NT2/D1 (cell line): ENCODE measurements around the gene RANBP2.

Experiments
- SUZ12 ChIP-seq: IDR thresholded peaks from 2 replicates; pipeline ENCODE4 v1.6.1; 2011; ENCODE audit not compliant: insufficient read length, insufficient read depth; ENCODE audit errors: extremely low read depth
- YY1 ChIP-seq: IDR thresholded peaks from 2 replicates; pipeline ENCODE4 v1.6.1; 2011; ENCODE audit not compliant: insufficient read length, insufficient read depth
- ZNF274 ChIP-seq: IDR thresholded peaks from 2 replicates; pipeline ENCODE4 v1.6.1; 2011; ENCODE audit warnings: mild to moderate bottlenecking, low read depth, low read length

DNA sequence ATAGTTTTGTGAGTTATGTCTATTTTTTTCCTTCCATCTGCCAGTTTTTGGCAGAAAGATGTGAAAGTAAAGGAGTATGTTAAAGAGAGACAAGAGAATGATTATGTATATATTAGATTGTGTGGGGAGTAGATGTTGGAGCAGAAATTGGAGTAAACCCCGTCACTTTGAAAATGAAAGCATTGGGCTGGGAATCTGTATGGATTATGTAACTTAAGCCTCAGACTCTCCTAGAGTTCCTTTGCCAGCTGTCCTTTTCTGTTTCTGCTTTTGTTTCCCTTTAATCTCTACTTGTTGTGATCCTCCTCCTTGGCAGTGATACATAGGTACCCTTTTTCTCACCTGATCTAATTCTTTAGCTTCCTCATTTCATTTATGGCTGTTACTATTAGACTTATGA, 86.5 kb downstream of the RANBP2 start:
- TF ChIP-seq ZNF274 (no peak), YY1 (no peak), SUZ12 (no peak)
